ENCODE data around the gene HMOX1. TPM values are rescaled to one million over a fixed set of nuclear protein-coding genes. Genes with fewer than 3 reads are reported as not detected.
A peak's percentile ranks its signal among the peaks of the same experiment; 100 is the strongest.

HMOX1 gene
- total RNA-seq, 4 donors from 2014 or later: 1.00 to 172 (median 42.7) TPM

DNA sequence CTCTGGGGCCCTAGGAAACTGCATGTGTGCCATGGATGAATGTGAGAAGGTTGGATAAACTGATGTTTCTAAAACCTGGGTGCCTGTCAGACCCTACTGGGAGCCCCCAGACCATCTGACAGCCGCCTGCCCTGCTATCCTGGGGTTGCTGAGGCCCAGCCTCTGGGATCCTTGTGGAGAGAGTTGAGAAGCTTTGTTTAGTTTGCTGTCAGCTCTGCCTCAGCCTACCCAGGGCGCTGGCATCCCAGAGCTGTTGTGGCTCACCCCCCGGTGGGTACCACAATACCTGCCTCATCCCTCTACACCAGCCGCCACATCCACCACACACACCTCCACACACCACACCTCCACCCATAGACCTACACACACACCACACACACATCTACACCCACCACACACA is 38.5 kb upstream of the HMOX1 start:
- TF ChIP-seq POLR2A (IDR thresholded peaks at IDR 0.05) (no peak), POLR2AphosphoS5 (IDR thresholded peaks at IDR 0.05) (no peak), CTCF (IDR thresholded peaks at IDR 0.05) (no peak), EP300 (IDR thresholded peaks at IDR 0.05; ENCODE audit: low read depth) (no peak)
- in situ Hi-C loops (cut with MboI; ENCODE audit: low pct_ligation_motif_present in 1 of 4, low pct_unique_long_range_greater_than_20kb in 1 of 4, low sequenced_read_pairs in 3 of 4): loop anchor here in 1 of 4 donors (10.0 kb wide), 1 partner anchor 242 kb away; no protein-coding TSS in a partner anchor
- no peak for DNase-seq
- Histone ChIP-seq H3K9me3 (no peaks in the 10 kb centered on the region), H3K4me3 (no peak overlapping the region), H3K27me3 (no peaks in the 10 kb centered on the region), H3K36me3 (peaks cover 0 to 18% (median 3%) of the 10 kb centered on the region in 4 donors), H3K4me1 (no peaks in the 10 kb centered on the region), H3K27ac (no peak overlapping the region)
- intact Hi-C loops (cut with DNase I; ENCODE audit: low total_unique reads): loop anchor here (10.0 kb wide), 1 partner anchor 242 kb away; no protein-coding TSS in a partner anchor
- WGBS, 2 donors (ENCODE audit: low coverage in 1 of 2): 99 to 100% methylated on average over 1 to 4 of the region's 4 CpGs

DNA sequence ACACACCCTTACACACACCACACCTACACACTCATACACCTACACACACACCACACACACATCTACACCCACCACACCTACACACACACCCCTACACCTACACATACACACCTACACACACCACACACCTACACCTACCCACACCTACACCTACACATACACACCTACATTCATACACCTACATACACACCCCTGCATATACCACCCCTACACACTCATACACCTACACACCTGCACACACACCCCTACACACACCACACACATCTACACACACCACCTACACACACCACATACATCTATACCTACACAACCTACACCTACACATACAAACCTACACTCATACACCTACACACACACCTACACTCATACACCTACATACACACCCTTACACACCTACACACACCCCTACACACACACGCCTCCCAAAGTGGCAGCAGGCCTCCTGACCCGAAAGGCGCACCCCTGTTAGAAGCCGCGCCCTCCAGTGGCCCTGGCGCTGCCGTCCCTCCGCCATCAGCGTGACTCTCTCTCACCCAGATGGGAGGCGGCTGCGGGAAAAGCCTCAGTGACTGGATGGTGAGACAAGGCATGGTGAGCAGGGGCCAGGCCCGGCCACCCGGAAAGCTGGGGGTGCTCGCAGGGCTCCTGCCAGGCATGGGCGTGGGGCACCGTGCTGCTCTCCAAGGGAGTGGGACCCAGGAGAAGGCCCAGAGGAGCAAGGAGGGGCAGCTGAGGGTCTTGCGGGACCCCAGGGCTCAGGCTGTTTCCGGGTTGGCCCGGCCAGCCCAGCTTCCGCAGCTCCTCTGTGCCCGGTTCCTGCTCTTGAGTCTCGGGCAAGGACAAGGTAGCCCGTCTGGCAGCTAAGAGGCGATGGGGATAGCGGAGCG is 37.0 kb upstream of the HMOX1 start:
- TF ChIP-seq POLR2AphosphoS5 (IDR thresholded peaks at IDR 0.05) (no peak), EP300 (IDR thresholded peaks at IDR 0.05; ENCODE audit: low read depth) (no peak), CTCF (IDR thresholded peaks at IDR 0.05) (no peak), POLR2A (IDR thresholded peaks at IDR 0.05) (no peak)
- H3K4me1 ChIP-seq: no peaks in the 10 kb centered on the region
- H3K27ac ChIP-seq: no peak overlapping the region
- H3K4me3 ChIP-seq: no peak overlapping the region
- 96% methylated on average over 26 of the region's 26 CpGs; no CpG with 5 or more reads in 1 of the 2 donors for WGBS, 2 donors (ENCODE audit: low coverage in 1 of 2)
- in situ Hi-C loops (cut with MboI; ENCODE audit: low pct_ligation_motif_present in 1 of 4, low pct_unique_long_range_greater_than_20kb in 1 of 4, low sequenced_read_pairs in 3 of 4) (loop anchor here in 1 of 4 donors (10.0 kb wide), 1 partner anchor 241 kb away; no protein-coding TSS in a partner anchor), intact Hi-C loops (cut with DNase I; ENCODE audit: low total_unique reads) (loop anchor here (10.0 kb wide), 1 partner anchor 241 kb away; no protein-coding TSS in a partner anchor)
- H3K36me3 ChIP-seq: peaks cover 0 to 5% (median 0%) of the 10 kb centered on the region in 4 donors
- H3K27me3 ChIP-seq: no peaks in the 10 kb centered on the region
- DNase-seq: no peak
- H3K9me3 ChIP-seq: no peaks in the 10 kb centered on the region

DNA sequence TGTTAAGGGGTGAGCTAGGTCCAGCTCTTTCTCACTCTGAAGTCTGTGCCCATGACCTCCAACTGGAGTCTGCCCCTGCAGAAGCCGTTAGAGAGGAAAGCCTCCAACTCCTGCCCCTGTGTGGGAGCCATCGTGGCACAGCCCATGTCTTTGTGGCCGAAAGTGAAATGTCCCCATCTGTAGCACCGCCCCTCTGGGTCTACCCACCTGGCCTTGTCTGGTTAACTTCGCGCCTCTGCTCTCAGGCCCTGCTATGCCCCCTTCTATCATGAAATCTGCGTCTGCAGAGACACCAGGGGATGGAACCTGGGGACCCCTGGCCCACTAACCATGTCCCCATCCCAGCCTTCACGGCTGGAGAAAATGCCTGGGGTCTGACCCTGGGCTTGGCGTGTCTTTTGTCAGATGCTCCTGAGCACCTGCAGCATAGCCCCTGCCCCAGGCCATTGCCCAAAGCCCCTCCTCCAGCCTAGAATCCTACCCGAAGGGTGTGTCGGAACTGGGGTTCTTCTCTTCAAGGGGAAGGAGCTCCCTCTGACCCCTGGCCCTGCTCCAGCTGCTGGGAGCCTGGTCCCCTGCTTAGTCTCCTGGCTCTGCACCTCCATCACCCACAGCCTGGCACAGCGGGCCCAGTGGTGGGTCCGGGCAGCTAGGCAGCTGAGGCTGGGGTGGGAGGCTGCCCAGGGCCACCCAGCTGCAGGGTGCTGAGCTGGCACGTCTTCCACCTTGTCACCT is 35.8 kb upstream of the HMOX1 start:
- WGBS, 2 donors (ENCODE audit: low coverage in 1 of 2): 85% methylated on average over 14 of the region's 14 CpGs; no CpG with 5 or more reads in 1 of the 2 donors
- DNase-seq: peak; percentile 65
- no peak for TF ChIP-seq POLR2AphosphoS5 (IDR thresholded peaks at IDR 0.05)
- no peak for TF ChIP-seq POLR2A (IDR thresholded peaks at IDR 0.05)
- TF ChIP-seq CTCF (IDR thresholded peaks at IDR 0.05): no peak
- TF ChIP-seq EP300 (IDR thresholded peaks at IDR 0.05; ENCODE audit: low read depth): no peak
- Histone ChIP-seq H3K4me3 (no peak overlapping the region), H3K36me3 (peaks cover 0 to 5% (median 0%) of the 10 kb centered on the region in 4 donors), H3K27ac (no peak overlapping the region), H3K4me1 (peaks cover 0 to 7% (median 4%) of the 10 kb centered on the region in 4 donors), H3K9me3 (no peaks in the 10 kb centered on the region), H3K27me3 (no peaks in the 10 kb centered on the region)
- in situ Hi-C loops (cut with MboI; ENCODE audit: low pct_ligation_motif_present in 1 of 4, low pct_unique_long_range_greater_than_20kb in 1 of 4, low sequenced_read_pairs in 3 of 4): loop anchor here in 1 of 4 donors (10.0 kb wide), 1 partner anchor 240 kb away; no protein-coding TSS in a partner anchor
- intact Hi-C loops (cut with DNase I; ENCODE audit: low total_unique reads): loop anchor here (10.0 kb wide), 1 partner anchor 240 kb away; no protein-coding TSS in a partner anchor

Data from transverse colon (tissue), 4 donors.